IPS-NIHi7 (cell line): Measurements from ENCODE around the gene SKIDA1.

ENCODE experiments used
- DNase-seq: peaks from one replicate; pipeline ENCODE4 v3.0.0; 2012; ENCODE audit warnings: mixed read lengths; ENCODE audit errors: extremely low spot score

Gene SKIDA1

GRCh38 chr10:21517134-21518031, 8.1 kb downstream of the SKIDA1 start:
- peak; percentile 43 for DNase-seq

GRCh38 chr10:21516242-21517131, 9.0 kb downstream of the SKIDA1 start:
- no peak for DNase-seq

- no peak for DNase-seq
Observed at GRCh38 chr10:21515361-21516241, 9.9 kb downstream of the SKIDA1 start.

- DNase-seq, result no peak
Observed at GRCh38 chr10:21514818-21515351, 10.6 kb downstream of the SKIDA1 start.

- no peak for DNase-seq
Observed at GRCh38 chr10:21514129-21514817, 11.2 kb downstream of the SKIDA1 start.

GRCh38 chr10:21513405-21513788, 12.1 kb downstream of the SKIDA1 start:
- no peak for DNase-seq

- no peak for DNase-seq
Observed at GRCh38 chr10:21512573-21513404, 12.7 kb downstream of the SKIDA1 start.

GRCh38 chr10:21511946-21512572, 13.4 kb downstream of the SKIDA1 start:
- DNase-seq, result no peak

- no peak for DNase-seq
Observed at GRCh38 chr10:21511095-21511570, 14.3 kb downstream of the SKIDA1 start.

- peak; percentile 64 for DNase-seq
Observed at GRCh38 chr10:21510241-21511094, 15.0 kb downstream of the SKIDA1 start.

- DNase-seq, result peak; percentile 23
Observed at GRCh38 chr10:21509341-21510240, 15.9 kb downstream of the SKIDA1 start.

- no peak for DNase-seq
Observed at GRCh38 chr10:21508706-21509331, 16.7 kb downstream of the SKIDA1 start.

- DNase-seq, result no peak
Observed at GRCh38 chr10:21507150-21507549, 18.3 kb downstream of the SKIDA1 start.

GRCh38 chr10:21506351-21506750, 19.1 kb downstream of the SKIDA1 start:
- DNase-seq, result no peak

GRCh38 chr10:21505711-21506278, 19.7 kb downstream of the SKIDA1 start:
- no peak for DNase-seq

GRCh38 chr10:21503542-21503941, 21.9 kb downstream of the SKIDA1 start:
- DNase-seq, result no peak
